ACC112 (cell line): ENCODE measurements around the gene BPGM.

Source experiments
- H2AFZ ChIP-seq: fragments of 200-600 bp; sonication (generic); one replicate; pipeline ENCODE4 v1.6.0; 2017; ENCODE audit warnings: antibody characterized with exemption, low read length; ENCODE audit not compliant: unreplicated experiment
- H3K27ac ChIP-seq: fragments of 200-600 bp; sonication (generic); 2 replicates; pipeline ENCODE4 v1.5.1; 2014; ENCODE audit warnings: low read depth, mild to moderate bottlenecking, antibody characterized with exemption, low read length, moderate library complexity
- H3K27me3 ChIP-seq: fragments of 200-600 bp; sonication (generic); 2 replicates; pipeline ENCODE4 v1.6.1; 2014; ENCODE audit warnings: mild to moderate bottlenecking, antibody characterized with exemption, low read length, moderate library complexity, mixed read lengths; ENCODE audit not compliant: insufficient read depth
- H3K36me3 ChIP-seq: fragments of 200-600 bp; sonication (generic); 2 replicates; pipeline ENCODE4 v1.6.1; 2016; ENCODE audit warnings: mild to moderate bottlenecking, antibody characterized with exemption, low read length, moderate library complexity, mixed read lengths; ENCODE audit not compliant: insufficient read depth
- H3K4me1 ChIP-seq: fragments of 200-600 bp; sonication (generic); one replicate; pipeline ENCODE4 v1.6.1; 2016; ENCODE audit warnings: low read length, mixed read lengths; ENCODE audit not compliant: insufficient read depth, unreplicated experiment, control insufficient read depth
- H3K4me3 ChIP-seq: fragments of 200-600 bp; sonication (generic); 2 replicates; pipeline ENCODE4 v1.5.1; 2014; ENCODE audit warnings: mild to moderate bottlenecking, low read depth, low read length
- H3K79me2 ChIP-seq: fragments of 200-600 bp; sonication (generic); one replicate; pipeline ENCODE4 v1.6.0; 2016; ENCODE audit warnings: low read length; ENCODE audit not compliant: control insufficient read depth, unreplicated experiment, insufficient read depth

BPGM gene

GRCh38 chr7:134646425-134647305 lies at the start of gene BPGM:
Gene BPGM (plus strand): TSS chr7:134646853. CDS start chr7:134661508, 14,655 bp downstream.
- peaks cover 49% of the 10 kb centered on the region for H3K79me2 ChIP-seq
- peak within 1 kb of the TSS; percentile 50 for H3K27ac ChIP-seq
- H3K4me1 ChIP-seq: peaks cover 25% of the 10 kb centered on the region

GRCh38 chr7:134599371-134599770 lies 47.3 kb upstream of the BPGM start:
- peaks cover 12% of the 10 kb centered on the region for H3K4me1 ChIP-seq
- H3K27me3 ChIP-seq: no peaks in the 10 kb centered on the region
- no peak overlapping the region for H3K4me3 ChIP-seq
- H3K27ac ChIP-seq: no peak overlapping the region
- H2AFZ ChIP-seq: no peak overlapping the region
- no peaks in the 10 kb centered on the region for H3K79me2 ChIP-seq
- H3K36me3 ChIP-seq: no peaks in the 10 kb centered on the region

More at GRCh38 chr7:134646425-134647305, at the start of gene BPGM:
- H3K36me3 ChIP-seq: no peaks in the 10 kb centered on the region
- peak within 1 kb of the TSS; percentile 84 for H2AFZ ChIP-seq
- no peaks in the 10 kb centered on the region for H3K27me3 ChIP-seq
- H3K4me3 ChIP-seq: peak within 1 kb of the TSS; percentile 87

GRCh38 chr7:134601459-134601858 lies 45.2 kb upstream of the BPGM start:
- peaks cover 7% of the 10 kb centered on the region for H3K4me1 ChIP-seq
- no peaks in the 10 kb centered on the region for H3K79me2 ChIP-seq
- no peak overlapping the region for H3K27ac ChIP-seq
- no peak overlapping the region for H3K4me3 ChIP-seq
- peak overlapping the region; percentile 3 for H2AFZ ChIP-seq
- H3K36me3 ChIP-seq: no peaks in the 10 kb centered on the region
- H3K27me3 ChIP-seq: no peaks in the 10 kb centered on the region

GRCh38 chr7:134602881-134603451 lies 43.7 kb upstream of the BPGM start:
- Histone ChIP-seq H3K4me3 (peak overlapping the region; percentile 20), H3K27me3 (no peaks in the 10 kb centered on the region), H3K79me2 (no peaks in the 10 kb centered on the region), H3K27ac (no peak overlapping the region), H3K4me1 (peaks cover 11% of the 10 kb centered on the region), H2AFZ (peak overlapping the region; percentile 86), H3K36me3 (no peaks in the 10 kb centered on the region)

GRCh38 chr7:134605978-134606923 lies 40.4 kb upstream of the BPGM start:
- H3K27ac ChIP-seq: no peak overlapping the region
- no peaks in the 10 kb centered on the region for H3K27me3 ChIP-seq
- H3K36me3 ChIP-seq: no peaks in the 10 kb centered on the region
- H3K4me3 ChIP-seq: peak overlapping the region; percentile 71
- peaks cover 11% of the 10 kb centered on the region for H3K4me1 ChIP-seq
- no peaks in the 10 kb centered on the region for H3K79me2 ChIP-seq
- peak overlapping the region; percentile 83 for H2AFZ ChIP-seq

- Histone ChIP-seq H2AFZ (no peak overlapping the region), H3K36me3 (no peaks in the 10 kb centered on the region), H3K27me3 (no peaks in the 10 kb centered on the region), H3K79me2 (no peaks in the 10 kb centered on the region), H3K4me3 (no peak overlapping the region), H3K4me1 (peaks cover 25% of the 10 kb centered on the region), H3K27ac (no peak overlapping the region; the same call in 1 of the 2 replicates)
These were observed 35.0 kb upstream of the BPGM start for GRCh38 chr7:134611611-134612151.

- H3K79me2 ChIP-seq: no peaks in the 10 kb centered on the region
- no peaks in the 10 kb centered on the region for H3K36me3 ChIP-seq
- H3K27me3 ChIP-seq: no peaks in the 10 kb centered on the region
- peaks cover 22% of the 10 kb centered on the region for H3K4me1 ChIP-seq
- H2AFZ ChIP-seq: no peak overlapping the region
- peak overlapping the region; percentile 93; the same call in 1 of the 2 replicates for H3K27ac ChIP-seq
- no peak overlapping the region for H3K4me3 ChIP-seq
These were observed 34.5 kb upstream of the BPGM start for GRCh38 chr7:134612197-134612596.

GRCh38 chr7:134613623-134614347 lies 32.9 kb upstream of the BPGM start:
- Histone ChIP-seq H3K36me3 (no peaks in the 10 kb centered on the region), H2AFZ (peak overlapping the region; percentile 16), H3K27me3 (no peaks in the 10 kb centered on the region), H3K79me2 (no peaks in the 10 kb centered on the region), H3K27ac (peak overlapping the region; percentile 93), H3K4me3 (peak overlapping the region; percentile 42), H3K4me1 (peaks cover 36% of the 10 kb centered on the region)

GRCh38 chr7:134616611-134617010 lies 30.0 kb upstream of the BPGM start:
- Histone ChIP-seq H3K4me1 (peaks cover 56% of the 10 kb centered on the region), H3K27ac (no peak overlapping the region), H3K79me2 (no peaks in the 10 kb centered on the region), H3K4me3 (no peak overlapping the region), H3K36me3 (no peaks in the 10 kb centered on the region), H3K27me3 (no peaks in the 10 kb centered on the region), H2AFZ (no peak overlapping the region)
